Activated gamma-delta T cell treated with anti-CD3 and anti-CD28 coated beads, Interleukin-2, amount 50 U/mL, for 16 hours (primary cell): ENCODE measurements around the gene CLEC16A.

Experiments
- DNase-seq: peaks from one replicate; pipeline ENCODE4 v3.0.0-alpha.2; 2020; ENCODE audit warnings: low read depth

The CLEC16A gene

GRCh38 chr16:11225677-11226549 is 281.5 kb downstream of the CLEC16A start:
- DNase-seq, result no peak

GRCh38 chr16:11229432-11229831 is 285.1 kb downstream of the CLEC16A start:
- no peak for DNase-seq

- DNase-seq, result no peak
These were observed 285.5 kb downstream of the CLEC16A start for GRCh38 chr16:11229906-11230305.

- no peak for DNase-seq
These were observed 287.1 kb downstream of the CLEC16A start for GRCh38 chr16:11231367-11231970.
